ENCODE results near the gene ARMC3.

DNA sequence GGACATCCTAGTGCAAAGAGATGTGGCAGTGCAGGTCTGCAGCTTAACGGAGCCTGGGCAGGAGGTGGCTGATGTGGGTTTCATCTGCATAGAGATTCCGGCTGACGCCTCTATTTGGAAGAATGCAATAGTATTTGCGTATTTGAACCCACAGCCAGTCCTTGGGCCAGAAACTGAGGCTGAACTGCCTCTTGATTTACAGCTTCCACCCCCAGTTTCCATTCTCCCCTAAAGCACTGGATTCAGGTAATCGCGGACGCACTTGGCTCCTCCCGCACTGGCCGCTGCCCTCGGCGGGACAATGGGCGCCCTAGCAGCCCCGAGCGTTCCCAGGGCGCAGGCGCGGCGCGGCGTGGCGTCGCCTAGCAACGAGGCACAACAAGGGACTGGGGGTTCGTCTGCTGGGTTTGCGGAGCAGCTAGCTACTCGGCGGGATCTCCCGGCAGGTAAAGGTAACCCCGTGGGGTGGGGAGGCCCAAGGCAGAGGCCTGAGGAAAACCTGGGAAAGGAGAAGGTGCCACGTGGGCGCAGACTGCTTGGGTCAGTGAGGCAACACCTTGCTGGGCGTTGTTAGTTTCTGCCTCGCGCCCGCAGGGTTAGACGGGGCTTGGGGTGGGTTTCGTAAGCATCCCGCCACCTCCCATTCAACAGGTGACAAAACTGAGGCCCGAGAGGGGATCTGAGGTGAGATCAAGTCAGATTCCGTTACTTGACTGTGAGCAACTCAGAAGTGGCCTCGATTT, at the start of gene ARMC3:
- TF ChIP-seq RNF2 (IDR thresholded peaks at IDR 0.05; ENCODE audit: borderline replicate concordance, low read depth): no peak
- TF ChIP-seq MYC (IDR thresholded peaks at IDR 0.05; ENCODE audit: borderline replicate concordance, low read length): peak; percentile 45; the same call in 1 of the 2 replicates
